Rectal smooth muscle tissue (tissue), 1 donor: ENCODE data around the gene USP9X.
"Not testable (repeated sequence)": the region's sequence is repeated elsewhere in the genome, so short reads cannot be mapped to it uniquely, and the experiment has no call there.

ENCODE experiments used
- H3K27ac ChIP-seq: one replicate; pipeline ENCODE4 v1.7.0; 2013; ENCODE audit warnings: low read depth, low read length, inconsistent platforms
- H3K27me3 ChIP-seq: one replicate; pipeline ENCODE4 v1.7.0; 2013; ENCODE audit warnings: low read length; ENCODE audit not compliant: control insufficient read depth, insufficient read depth
- H3K36me3 ChIP-seq: one replicate; pipeline ENCODE4 v1.7.0; 2013; ENCODE audit warnings: low read length; ENCODE audit not compliant: control insufficient read depth, insufficient read depth
- H3K4me1 ChIP-seq: one replicate; pipeline ENCODE4 v1.7.0; 2013; ENCODE audit warnings: low read length; ENCODE audit not compliant: control insufficient read depth, insufficient read depth
- H3K4me3 ChIP-seq: one replicate; pipeline ENCODE4 v1.7.0; 2013; ENCODE audit warnings: low read length
- H3K9ac ChIP-seq: one replicate; pipeline ENCODE4 v1.7.0; 2013; ENCODE audit warnings: low read length

Gene USP9X

DNA sequence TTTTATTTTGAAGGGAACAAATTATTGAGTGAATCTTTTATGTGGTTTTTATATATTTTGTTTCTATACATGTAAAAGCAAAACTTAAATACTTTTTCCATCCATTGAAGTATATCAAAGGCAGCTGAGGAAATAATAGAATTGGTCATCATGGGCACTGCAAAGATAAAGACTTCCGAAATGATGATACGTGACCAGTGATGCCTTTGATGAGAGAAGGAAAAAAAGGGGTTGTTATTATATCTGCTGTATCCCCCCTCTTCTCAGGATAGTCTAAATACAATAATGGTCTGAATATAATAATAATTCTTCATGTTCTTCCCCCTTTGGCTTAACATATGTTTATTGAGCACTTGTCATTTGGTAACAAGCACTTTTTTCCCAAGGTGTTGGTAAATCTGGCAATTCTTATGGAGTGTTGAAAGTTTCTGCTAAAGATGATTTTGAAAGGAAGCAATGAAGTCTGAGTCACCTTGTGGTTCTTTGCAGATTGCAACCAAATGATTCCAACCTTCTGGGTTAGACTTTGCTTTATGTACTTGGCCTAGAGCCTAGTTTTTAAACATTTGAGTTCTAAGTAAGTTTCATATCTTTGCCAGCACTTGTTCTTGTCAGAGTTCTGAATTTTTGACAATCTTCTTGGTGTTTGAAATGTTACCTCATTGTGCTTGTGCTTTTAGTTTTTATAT lies 60.8 kb downstream of the USP9X start:
- peaks cover 7% of the 10 kb centered on the region for H3K36me3 ChIP-seq
- H3K4me3 ChIP-seq = no peak overlapping the region
- H3K27me3 ChIP-seq = no peaks in the 10 kb centered on the region
- no peaks in the 10 kb centered on the region for H3K4me1 ChIP-seq
- no peak overlapping the region for H3K9ac ChIP-seq
- no peak overlapping the region for H3K27ac ChIP-seq

DNA sequence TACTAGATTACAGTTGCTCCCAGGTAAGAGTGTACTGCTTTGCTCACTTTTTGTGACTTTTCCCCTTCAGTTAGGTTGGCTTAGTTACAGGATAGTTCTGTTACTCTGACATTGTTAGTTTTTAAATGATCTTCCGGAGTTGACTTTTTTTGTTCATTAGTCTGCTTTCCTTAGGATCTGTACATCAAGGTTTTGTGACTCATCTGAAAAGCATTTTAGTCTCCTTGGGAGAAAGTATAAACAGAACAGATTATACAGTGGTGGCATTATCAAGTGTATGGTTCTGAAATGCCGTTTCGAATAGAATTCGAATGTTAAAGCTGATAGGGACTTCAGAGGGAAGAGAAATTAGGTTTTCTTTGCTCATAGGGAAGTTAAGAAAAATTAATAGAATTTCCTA lies 63.3 kb downstream of the USP9X start:
- Histone ChIP-seq H3K4me3 (no peak overlapping the region), H3K27ac (no peak overlapping the region), H3K36me3 (peaks cover 7% of the 10 kb centered on the region), H3K9ac (no peak overlapping the region), H3K27me3 (no peaks in the 10 kb centered on the region), H3K4me1 (no peaks in the 10 kb centered on the region)

DNA sequence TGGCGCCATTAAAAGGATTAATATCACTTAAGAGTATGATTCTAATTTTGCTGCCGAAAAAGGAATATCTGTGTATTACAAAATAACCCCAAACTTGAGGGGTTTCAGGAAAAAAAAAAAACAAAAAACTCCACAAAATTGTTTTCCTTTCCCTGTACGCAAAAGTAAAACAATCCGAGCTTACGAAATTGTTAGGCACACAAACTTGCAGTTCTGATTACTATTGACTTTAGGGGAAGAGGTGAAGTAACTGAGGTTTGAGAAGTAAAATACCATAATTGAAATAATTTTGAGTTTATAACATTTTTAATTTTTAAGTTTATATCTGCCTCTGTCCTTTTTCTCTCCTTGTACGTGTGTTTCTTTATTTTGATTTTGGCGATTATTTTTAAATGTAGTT lies 64.8 kb downstream of the USP9X start:
- H3K4me3 ChIP-seq = no peak overlapping the region
- peaks cover 4% of the 10 kb centered on the region for H3K36me3 ChIP-seq
- no peaks in the 10 kb centered on the region for H3K4me1 ChIP-seq
- no peaks in the 10 kb centered on the region for H3K27me3 ChIP-seq
- no peak overlapping the region for H3K9ac ChIP-seq
- H3K27ac ChIP-seq = no peak overlapping the region

DNA sequence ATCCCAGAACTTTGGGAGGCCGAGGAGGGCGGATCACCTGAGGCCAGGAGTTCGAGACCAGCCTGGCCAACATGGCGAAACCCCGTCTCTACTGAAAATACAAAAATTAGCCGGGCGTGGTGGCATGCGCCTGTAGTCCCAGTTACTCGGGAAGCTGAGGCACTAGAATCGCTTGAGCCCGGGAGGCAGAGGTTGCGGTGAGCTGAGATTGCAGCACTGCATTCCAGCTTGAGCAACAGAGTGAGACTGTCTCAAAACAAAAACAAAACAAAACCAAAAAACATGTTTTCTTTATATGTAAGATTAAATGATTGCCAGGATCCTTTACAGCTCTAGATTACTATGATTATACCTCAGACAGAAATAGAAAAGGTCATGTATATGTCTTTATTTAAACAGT lies 66.5 kb downstream of the USP9X start:
- not testable (repeated sequence) for H3K36me3 ChIP-seq

DNA sequence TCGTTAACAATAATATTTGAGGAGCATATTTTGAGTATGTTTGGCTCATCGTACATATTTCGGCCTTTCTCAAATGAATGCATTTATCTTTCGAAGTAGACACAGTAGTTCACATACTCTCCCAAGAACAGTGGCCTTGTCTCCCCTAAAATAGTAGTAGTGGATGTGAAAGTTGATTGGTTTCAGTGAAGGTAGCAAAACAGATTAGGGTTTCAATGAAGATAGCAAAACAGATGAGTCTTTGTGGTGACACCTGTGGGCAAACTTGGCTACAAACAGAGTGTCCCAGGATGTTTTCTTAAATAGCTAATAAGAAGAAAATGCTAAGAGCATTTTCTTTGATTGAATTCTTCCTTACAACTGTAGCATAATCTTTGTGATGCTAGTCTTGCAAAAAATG lies 67.0 kb downstream of the USP9X start:
- Histone ChIP-seq H3K4me3 (no peak overlapping the region), H3K27me3 (no peaks in the 10 kb centered on the region), H3K27ac (no peak overlapping the region), H3K36me3 (peaks cover 9% of the 10 kb centered on the region), H3K4me1 (no peaks in the 10 kb centered on the region), H3K9ac (no peak overlapping the region)

More for the DNA sequence above, 66.5 kb downstream of the USP9X start:
- H3K4me1 ChIP-seq, H3K27me3 ChIP-seq, H3K4me3 ChIP-seq, H3K9ac ChIP-seq, H3K27ac ChIP-seq: not testable (repeated sequence)

DNA sequence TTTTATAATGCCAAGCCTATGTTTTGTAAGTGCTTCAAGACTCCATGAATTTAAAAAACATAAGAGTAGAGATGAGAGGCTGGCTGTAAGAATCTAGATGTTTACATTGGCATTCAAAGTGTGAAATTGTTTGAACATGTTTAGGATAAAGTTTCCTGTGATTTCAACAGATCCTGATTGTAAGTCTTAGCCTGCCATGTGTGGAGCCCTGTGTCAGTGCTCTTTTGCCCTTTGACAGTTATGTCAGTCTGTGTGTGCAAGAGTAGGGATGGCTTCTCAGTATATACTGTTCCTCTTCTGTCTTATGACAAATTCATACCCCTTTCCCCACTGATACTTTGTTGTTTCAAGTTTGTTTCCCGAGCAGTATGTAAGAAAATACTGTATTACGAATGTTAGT lies 68.2 kb downstream of the USP9X start:
- Histone ChIP-seq H3K9ac (no peak overlapping the region), H3K27me3 (no peaks in the 10 kb centered on the region), H3K27ac (no peak overlapping the region), H3K4me1 (no peaks in the 10 kb centered on the region), H3K36me3 (peaks cover 7% of the 10 kb centered on the region), H3K4me3 (no peak overlapping the region)

DNA sequence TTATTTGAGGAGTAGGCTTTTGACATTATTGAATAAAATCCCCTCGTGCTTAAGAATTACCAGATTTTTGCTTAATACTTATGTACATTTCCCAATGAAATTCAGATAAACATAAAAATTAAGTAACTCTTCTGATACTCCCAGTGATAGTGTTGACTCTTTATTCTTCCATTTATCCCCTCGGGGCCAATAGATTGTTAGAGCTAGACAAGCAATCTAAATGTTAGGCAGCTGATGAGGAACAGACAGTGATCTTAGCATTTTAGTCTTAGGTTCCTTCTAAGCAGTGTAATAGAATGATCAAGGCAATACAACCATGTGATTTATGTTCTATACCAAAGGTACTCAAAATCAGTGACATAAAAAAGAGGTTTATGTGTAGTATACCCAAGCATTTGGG lies 68.7 kb downstream of the USP9X start:
- no peak overlapping the region for H3K9ac ChIP-seq
- no peaks in the 10 kb centered on the region for H3K4me1 ChIP-seq
- H3K4me3 ChIP-seq = no peak overlapping the region
- no peaks in the 10 kb centered on the region for H3K27me3 ChIP-seq
- no peak overlapping the region for H3K27ac ChIP-seq
- H3K36me3 ChIP-seq = peaks cover 7% of the 10 kb centered on the region

DNA sequence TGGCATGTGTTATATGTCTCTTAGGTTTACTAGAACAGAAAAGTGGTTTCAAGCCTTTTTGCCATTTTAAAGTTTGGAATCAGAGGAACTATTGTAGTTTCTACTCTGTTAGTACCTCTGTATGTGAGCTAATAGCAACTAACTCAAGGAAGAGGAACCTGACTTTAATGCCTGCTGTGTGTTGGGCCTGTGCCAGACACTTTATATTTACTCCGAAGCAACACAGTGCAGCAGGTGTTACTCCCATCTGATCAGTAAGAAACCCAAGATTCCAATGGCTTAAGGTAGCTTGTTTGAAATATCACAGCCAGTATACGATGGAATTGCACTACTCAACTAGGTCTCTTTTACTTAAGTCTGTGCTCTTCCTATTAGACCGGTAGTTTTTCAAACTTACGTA lies 79.2 kb downstream of the USP9X start:
- H3K9ac ChIP-seq = no peak overlapping the region
- peaks cover 2% of the 10 kb centered on the region for H3K36me3 ChIP-seq
- no peaks in the 10 kb centered on the region for H3K4me1 ChIP-seq
- no peak overlapping the region for H3K4me3 ChIP-seq
- no peak overlapping the region for H3K27ac ChIP-seq
- no peaks in the 10 kb centered on the region for H3K27me3 ChIP-seq

DNA sequence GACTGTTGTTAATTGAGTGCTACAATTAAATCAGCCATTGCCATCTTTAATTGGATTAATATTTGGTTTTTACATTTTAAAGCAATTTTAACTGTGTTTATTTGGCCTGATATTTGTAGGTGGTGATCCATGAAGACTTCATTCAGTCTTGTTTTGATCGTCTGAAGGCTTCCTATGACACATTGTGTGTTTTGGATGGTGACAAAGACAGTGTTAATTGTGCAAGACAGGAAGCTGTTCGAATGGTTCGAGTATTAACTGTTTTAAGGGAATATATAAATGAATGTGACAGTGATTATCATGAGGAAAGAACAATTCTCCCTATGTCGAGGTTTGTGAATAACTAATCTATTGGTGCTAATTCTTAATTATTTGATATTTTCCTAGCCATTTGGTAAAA lies 82.6 kb downstream of the USP9X start:
- Histone ChIP-seq H3K27me3 (no peaks in the 10 kb centered on the region), H3K27ac (no peak overlapping the region), H3K4me1 (peaks cover 2% of the 10 kb centered on the region), H3K4me3 (no peak overlapping the region), H3K36me3 (peaks cover 10% of the 10 kb centered on the region), H3K9ac (no peak overlapping the region)

DNA sequence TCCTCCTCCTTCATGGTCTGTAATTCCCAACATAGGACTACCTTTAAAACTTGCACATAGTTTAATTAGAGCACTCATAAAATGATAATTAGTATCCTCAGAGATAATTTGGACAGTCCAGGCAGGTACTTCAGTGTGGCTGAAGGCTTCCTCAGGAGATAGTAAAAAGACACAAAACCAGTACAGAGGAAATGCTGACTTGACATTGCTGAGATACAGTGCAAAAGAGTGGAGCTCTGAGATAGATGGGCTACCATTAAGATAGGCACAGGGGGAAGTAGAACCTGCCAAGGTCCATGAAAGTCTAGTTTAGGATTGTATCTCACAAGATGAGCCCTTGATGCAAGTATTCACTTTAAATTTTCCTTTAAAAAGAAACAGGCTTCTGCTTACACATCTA lies 91.0 kb downstream of the USP9X start:
- peaks cover 2% of the 10 kb centered on the region for H3K4me1 ChIP-seq
- no peak overlapping the region for H3K9ac ChIP-seq
- no peaks in the 10 kb centered on the region for H3K27me3 ChIP-seq
- H3K27ac ChIP-seq = no peak overlapping the region
- no peak overlapping the region for H3K4me3 ChIP-seq
- peaks cover 7% of the 10 kb centered on the region for H3K36me3 ChIP-seq

DNA sequence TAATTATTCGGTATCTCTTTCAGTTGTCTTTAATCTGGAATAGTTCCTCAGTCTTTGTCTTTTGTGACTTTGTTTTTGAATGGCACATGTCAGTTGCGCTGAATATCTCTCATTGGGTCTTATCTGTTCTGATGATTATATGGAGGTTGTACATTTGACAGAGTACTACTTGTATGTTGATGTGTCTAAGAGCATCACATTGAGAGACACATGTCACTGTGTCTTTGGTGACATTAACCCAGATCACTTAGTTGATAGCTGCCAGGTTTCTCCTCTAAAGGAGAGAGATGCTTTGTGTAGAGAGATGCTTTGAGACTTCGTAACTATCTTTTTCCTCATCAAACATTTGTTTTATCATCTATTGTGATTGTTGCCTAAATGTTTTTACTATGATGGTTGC lies 92.1 kb downstream of the USP9X start:
- no peak overlapping the region for H3K27ac ChIP-seq
- H3K9ac ChIP-seq = no peak overlapping the region
- H3K36me3 ChIP-seq = peaks cover 5% of the 10 kb centered on the region

DNA sequence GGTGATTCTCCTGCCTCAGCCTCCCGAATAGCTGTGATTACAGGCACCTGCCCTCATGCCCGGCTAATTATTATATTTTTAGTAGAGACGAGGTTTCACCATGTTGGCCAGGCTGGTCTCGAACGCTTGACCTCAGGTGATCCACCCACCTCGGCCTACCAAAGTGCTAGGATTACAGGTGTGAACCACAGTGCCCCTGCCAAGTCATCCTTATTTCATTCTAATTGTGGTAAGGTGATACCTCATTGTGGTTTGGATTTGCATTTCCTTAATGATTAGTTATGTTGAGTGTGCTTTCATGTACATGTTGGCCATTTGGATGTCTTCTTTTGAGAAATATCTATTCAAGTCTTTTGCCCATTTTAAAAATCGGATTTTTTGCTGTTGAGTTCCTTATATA lies 93.0 kb downstream of the USP9X start:
- H3K27ac ChIP-seq = no peak overlapping the region
- no peak overlapping the region for H3K9ac ChIP-seq
- no peaks in the 10 kb centered on the region for H3K27me3 ChIP-seq
- H3K36me3 ChIP-seq = no peaks in the 10 kb centered on the region
- H3K4me3 ChIP-seq = no peak overlapping the region
- H3K4me1 ChIP-seq = no peaks in the 10 kb centered on the region

More for the DNA sequence above, 92.1 kb downstream of the USP9X start:
- H3K4me3 ChIP-seq = no peak overlapping the region
- peaks cover under 1% of the 10 kb centered on the region for H3K4me1 ChIP-seq
- no peaks in the 10 kb centered on the region for H3K27me3 ChIP-seq

DNA sequence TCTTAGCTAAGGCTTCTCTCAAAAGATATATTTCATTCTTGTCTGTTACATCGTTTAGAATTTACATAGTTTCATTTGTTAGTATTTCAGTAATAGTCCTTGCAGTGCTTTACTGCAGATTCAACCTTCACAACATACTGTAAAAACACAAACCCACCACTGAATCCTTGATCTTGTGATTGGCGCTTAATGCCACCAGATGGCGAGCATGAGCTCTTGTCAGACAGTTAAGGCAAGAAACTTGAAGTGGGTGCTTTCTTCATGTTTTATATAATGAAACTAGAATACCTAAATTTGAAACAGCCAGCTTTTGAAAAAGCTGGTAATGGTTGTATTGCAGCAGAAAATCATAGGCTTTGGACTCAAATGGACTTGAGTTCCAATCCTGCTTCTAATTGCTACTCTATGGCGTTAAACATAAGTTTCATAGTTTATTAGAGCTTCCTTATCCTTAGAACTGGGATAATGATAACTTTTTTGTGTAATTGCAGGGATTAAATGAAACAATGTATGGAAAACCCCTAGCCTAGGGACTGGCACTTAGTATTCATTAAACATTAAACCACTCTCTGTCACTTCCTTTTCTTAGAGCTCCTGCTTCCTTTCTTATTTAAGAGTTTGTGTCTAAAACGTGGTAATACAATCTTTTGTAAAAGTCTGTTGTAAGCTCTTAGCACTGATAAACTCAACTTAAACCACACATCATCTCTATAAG lies 95.1 kb downstream of the USP9X start:
- Histone ChIP-seq H3K9ac (no peak overlapping the region), H3K4me3 (no peak overlapping the region), H3K36me3 (no peaks in the 10 kb centered on the region), H3K27ac (no peak overlapping the region), H3K27me3 (no peaks in the 10 kb centered on the region), H3K4me1 (no peaks in the 10 kb centered on the region)
